DMS79 (cell line): Measurements from ENCODE around the gene TMEM140.
"Not testable (repeated sequence)": the region's sequence is repeated elsewhere in the genome, so short reads cannot be mapped to it uniquely, and the experiment has no call there.

Experiments used
- DNase-seq: peaks from one replicate; lab custom pipeline; 2025; lab: John Stamatoyannopoulos, UW

TMEM140 gene

GRCh38 chr7:135158874-135159273 lies 11.0 kb downstream of the TMEM140 start:
- DNase-seq = no peak

GRCh38 chr7:135159359-135160085 lies 11.7 kb downstream of the TMEM140 start:
- no peak for DNase-seq

- no peak for DNase-seq
Observed at GRCh38 chr7:135160098-135160857, 12.4 kb downstream of the TMEM140 start.

GRCh38 chr7:135160858-135161653 lies 13.2 kb downstream of the TMEM140 start:
- no peak for DNase-seq

GRCh38 chr7:135161669-135162068 lies 13.8 kb downstream of the TMEM140 start:
- no peak for DNase-seq

- no peak for DNase-seq
Observed at GRCh38 chr7:135162382-135163001, 14.6 kb downstream of the TMEM140 start.

- DNase-seq = no peak
Observed at GRCh38 chr7:135164357-135165061, 16.6 kb downstream of the TMEM140 start.

GRCh38 chr7:135165862-135166261 lies 18.0 kb downstream of the TMEM140 start:
- no peak for DNase-seq

- no peak for DNase-seq
Observed at GRCh38 chr7:135166338-135166990, 18.6 kb downstream of the TMEM140 start.

GRCh38 chr7:135167365-135167917 lies 19.6 kb downstream of the TMEM140 start:
- no peak for DNase-seq

- DNase-seq = no peak
Observed at GRCh38 chr7:135168001-135168400, 20.1 kb downstream of the TMEM140 start.

- no peak for DNase-seq
Observed at GRCh38 chr7:135168489-135169140, 20.7 kb downstream of the TMEM140 start.

- no peak for DNase-seq
Observed at GRCh38 chr7:135169141-135169963, 21.5 kb downstream of the TMEM140 start.

- no peak for DNase-seq
Observed at GRCh38 chr7:135169964-135170273, 22.0 kb downstream of the TMEM140 start.

- peak; percentile 83 for DNase-seq
Observed at GRCh38 chr7:135170274-135170997, 22.6 kb downstream of the TMEM140 start, which contains the start of gene CYREN. Gene CYREN (minus strand): TSS chr7:135170707. CDS start chr7:135168922, 1,785 bp downstream.

- not testable (repeated sequence) for DNase-seq
Observed at GRCh38 chr7:135170998-135171481, 23.2 kb downstream of the TMEM140 start.

GRCh38 chr7:135171581-135172291 lies 23.9 kb downstream of the TMEM140 start:
- DNase-seq = not testable (repeated sequence)

- not testable (repeated sequence) for DNase-seq
Observed at GRCh38 chr7:135173916-135174315, 26.0 kb downstream of the TMEM140 start.
